Thyroid gland (tissue), 4 donors: Measurements from ENCODE around the gene CAMTA1. TPM values are rescaled to one million over a fixed set of nuclear protein-coding genes. Genes with fewer than 3 reads are reported as not detected.

Source experiments
- DNase-seq, 2 donors: peaks; one replicate each; pipeline ENCODE4 v3.0.0-alpha.2; 2019
- H3K27ac ChIP-seq, 3 donors: fragments of 200-600 bp; sonication (generic); 1 replicate in 2 of 3; 2 replicates in 1 of 3; pipeline ENCODE4 v1.5.1; 2016 to 2019; ENCODE audit warnings: mild to moderate bottlenecking in 1 of 3, moderate library complexity in 1 of 3
- H3K27me3 ChIP-seq: fragments of 200-600 bp; sonication (generic); one replicate; pipeline ENCODE4 v1.5.1; 2019
- H3K36me3 ChIP-seq, 2 donors: fragments of 200-600 bp; sonication (generic); one replicate each; pipeline ENCODE4 v1.5.1; 2016 to 2019
- H3K4me1 ChIP-seq, 2 donors: fragments of 200-600 bp; sonication (generic); one replicate each; pipeline ENCODE4 v1.5.1; 2017 to 2019
- H3K4me3 ChIP-seq, 3 donors: fragments of 200-600 bp; sonication (generic); replicated peaks in 1 of 3; 1 replicate in 2 of 3; 2 replicates in 1 of 3; pipeline ENCODE4 v1.5.1; 2016; ENCODE audit warnings: mild to moderate bottlenecking in 1 of 3
- H3K9me3 ChIP-seq: fragments of 200-600 bp; sonication (generic); one replicate; pipeline ENCODE4 v1.5.1; 2017
- POLR2A ChIP-seq, 2 donors: fragments of 450-650 bp; IDR thresholded peaks; one replicate each; pipeline ENCODE4 v1.6.1; 2017; ENCODE audit warnings: antibody characterized with exemption in 2 of 2, mild to moderate bottlenecking in 2 of 2, moderate library complexity in 1 of 2
- WGBS, 2 donors: methylation state at CpG; one replicate each; pipeline ENCODE4 v1.1.5; 2017; 5-methylcytosine and 5-hydroxymethylcytosine counted together
- intact Hi-C: fragments of 100-400 bp; cut with DNase I; formaldehyde crosslinking; loops from one replicate; pipeline ENCODE4 v1.15.1; 2023
- total RNA-seq, 4 donors: library from RNA; depleted of rRNA; stranded (reverse); fragments of >200 nt; gene quantifications; one replicate each; pipeline ENCODE4 v1.2.3, GENCODE V29; 2016
- TF ChIP-seq, protein P1 (sequence below), 6 experiments: fragments of 200-600 bp in 3 of 6; fragments of 450-650 bp in 3 of 6; sonication (generic) in 3 of 6; IDR thresholded peaks; one replicate each; pipeline ENCODE4 v1.5.1; 2016 to 2019; ENCODE audit warnings: antibody characterized with exemption in 6 of 6, mild to moderate bottlenecking in 2 of 6, inconsistent platforms in 1 of 6, moderate library complexity in 1 of 6

Gene CAMTA1
- total RNA-seq, 4 donors from 2014 or later = 63.9 to 124 (median 101) TPM

DNA sequence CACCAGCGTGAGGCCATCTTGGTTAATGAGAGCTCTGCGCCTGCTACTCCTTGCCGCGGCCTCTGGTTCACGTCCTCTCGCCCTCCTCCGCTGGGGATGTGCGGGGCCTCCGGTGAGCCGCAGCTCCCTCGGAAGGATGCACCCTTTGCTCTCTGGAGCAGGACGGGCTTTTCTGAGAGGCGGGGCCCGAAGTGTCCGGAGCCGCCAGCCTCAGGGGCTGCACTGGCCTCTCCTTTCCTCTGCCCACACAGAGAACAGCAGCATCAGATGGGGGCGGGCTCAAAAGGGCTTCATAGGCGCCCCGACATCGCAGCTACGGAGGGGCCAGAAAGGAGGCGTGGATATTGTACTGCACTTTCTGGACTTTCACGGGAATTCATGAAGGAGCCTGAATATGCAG is 284.7 kb downstream of the CAMTA1 start:
- intact Hi-C loops = loop anchor here (10.0 kb wide), 1 partner anchor 345 kb away; no protein-coding TSS in a partner anchor
- Histone ChIP-seq H3K9me3 (no peaks in the 10 kb centered on the region), H3K27me3 (no peaks in the 10 kb centered on the region), H3K27ac (no peak overlapping the region), H3K4me1 (peaks cover 0 to 3% of the 10 kb centered on the region in 2 donors), H3K4me3 (no peak overlapping the region), H3K36me3 (no peaks in the 10 kb centered on the region)
- WGBS, 2 donors = 7 to 9% methylated on average over 18 to 23 of the region's 23 CpGs
- no peak for TF ChIP-seq POLR2A (IDR thresholded peaks at IDR 0.05)
- TF ChIP-seq, protein P1, sequence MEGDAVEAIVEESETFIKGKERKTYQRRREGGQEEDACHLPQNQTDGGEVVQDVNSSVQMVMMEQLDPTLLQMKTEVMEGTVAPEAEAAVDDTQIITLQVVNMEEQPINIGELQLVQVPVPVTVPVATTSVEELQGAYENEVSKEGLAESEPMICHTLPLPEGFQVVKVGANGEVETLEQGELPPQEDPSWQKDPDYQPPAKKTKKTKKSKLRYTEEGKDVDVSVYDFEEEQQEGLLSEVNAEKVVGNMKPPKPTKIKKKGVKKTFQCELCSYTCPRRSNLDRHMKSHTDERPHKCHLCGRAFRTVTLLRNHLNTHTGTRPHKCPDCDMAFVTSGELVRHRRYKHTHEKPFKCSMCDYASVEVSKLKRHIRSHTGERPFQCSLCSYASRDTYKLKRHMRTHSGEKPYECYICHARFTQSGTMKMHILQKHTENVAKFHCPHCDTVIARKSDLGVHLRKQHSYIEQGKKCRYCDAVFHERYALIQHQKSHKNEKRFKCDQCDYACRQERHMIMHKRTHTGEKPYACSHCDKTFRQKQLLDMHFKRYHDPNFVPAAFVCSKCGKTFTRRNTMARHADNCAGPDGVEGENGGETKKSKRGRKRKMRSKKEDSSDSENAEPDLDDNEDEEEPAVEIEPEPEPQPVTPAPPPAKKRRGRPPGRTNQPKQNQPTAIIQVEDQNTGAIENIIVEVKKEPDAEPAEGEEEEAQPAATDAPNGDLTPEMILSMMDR (IDR thresholded peaks at IDR 0.05) = no peak
- no peak for DNase-seq

DNA sequence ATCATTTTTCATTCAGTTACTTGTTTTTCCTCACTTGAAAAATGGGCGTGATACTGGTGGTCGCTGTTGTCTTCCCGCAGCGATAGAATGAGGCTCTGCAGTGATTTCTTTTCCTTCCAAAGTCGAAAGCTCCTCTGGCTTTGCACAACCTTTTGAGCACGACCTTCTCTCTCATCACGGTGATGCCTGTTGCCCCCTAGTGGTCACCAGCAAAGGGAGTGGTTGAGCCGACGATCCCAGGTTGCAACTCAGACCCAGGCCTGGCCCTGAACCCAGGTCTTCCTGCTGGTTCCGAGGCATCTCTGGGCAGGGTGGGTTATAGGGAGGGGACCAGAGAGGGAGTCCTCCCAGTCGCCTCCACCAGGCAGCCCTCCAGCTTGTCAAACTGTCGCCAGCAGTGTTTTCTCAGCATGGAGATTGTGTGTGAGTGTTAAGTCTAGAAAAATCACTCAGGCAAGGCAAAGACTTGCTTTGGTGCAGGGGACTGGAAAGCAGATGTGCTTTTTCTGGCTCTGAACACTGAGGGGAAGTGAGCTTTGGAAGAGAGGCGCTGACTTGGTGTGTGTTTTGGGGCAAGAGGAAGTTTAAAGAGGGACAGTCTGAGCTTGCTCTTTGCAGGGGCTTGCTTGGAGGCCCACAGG is 285.3 kb downstream of the CAMTA1 start:
- no peaks in the 10 kb centered on the region for H3K36me3 ChIP-seq
- DNase-seq = peak; percentile 46 to 56
- TF ChIP-seq, protein P1 (IDR thresholded peaks at IDR 0.05) = peak; percentile 59 to 85 (median 64)
- no peak for TF ChIP-seq POLR2A (IDR thresholded peaks at IDR 0.05)
- H3K9me3 ChIP-seq = no peaks in the 10 kb centered on the region
- H3K27ac ChIP-seq = no peak overlapping the region
- intact Hi-C loops = no loop called here
- H3K4me1 ChIP-seq = peaks cover 0 to 3% of the 10 kb centered on the region in 2 donors
- H3K27me3 ChIP-seq = no peaks in the 10 kb centered on the region
- H3K4me3 ChIP-seq = no peak overlapping the region
- WGBS, 2 donors = 2 to 5% methylated on average over 8 to 13 of the region's 13 CpGs

DNA sequence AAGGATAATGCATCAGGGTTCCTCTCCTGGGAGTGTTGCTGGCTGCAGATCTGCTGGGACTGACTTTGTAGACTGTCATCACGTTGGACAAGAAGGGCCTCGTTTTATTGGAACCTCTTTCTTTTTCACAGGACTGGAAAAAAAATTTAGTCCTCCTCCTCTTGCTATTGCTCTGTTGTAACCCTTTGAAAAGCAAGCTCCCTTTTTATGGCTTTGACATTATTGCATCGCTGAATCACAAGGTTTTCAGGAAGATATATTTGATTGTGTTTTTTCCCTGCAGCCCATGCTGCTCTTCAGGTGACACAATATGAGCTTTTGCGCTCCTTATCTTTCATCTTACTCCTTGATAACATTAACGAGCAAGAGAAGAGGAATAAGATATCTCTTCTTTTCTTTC is 290.9 kb downstream of the CAMTA1 start:
- Histone ChIP-seq H3K27me3 (no peaks in the 10 kb centered on the region), H3K36me3 (no peaks in the 10 kb centered on the region), H3K4me1 (no peaks in the 10 kb centered on the region), H3K27ac (no peak overlapping the region), H3K4me3 (no peak overlapping the region), H3K9me3 (no peaks in the 10 kb centered on the region)
- intact Hi-C loops = no loop called here
- DNase-seq = no peak
- WGBS, 2 donors = 64 to 74% methylated on average over 5 of the region's 5 CpGs
- TF ChIP-seq, protein P1 (IDR thresholded peaks at IDR 0.05) = no peak
- no peak for TF ChIP-seq POLR2A (IDR thresholded peaks at IDR 0.05)

DNA sequence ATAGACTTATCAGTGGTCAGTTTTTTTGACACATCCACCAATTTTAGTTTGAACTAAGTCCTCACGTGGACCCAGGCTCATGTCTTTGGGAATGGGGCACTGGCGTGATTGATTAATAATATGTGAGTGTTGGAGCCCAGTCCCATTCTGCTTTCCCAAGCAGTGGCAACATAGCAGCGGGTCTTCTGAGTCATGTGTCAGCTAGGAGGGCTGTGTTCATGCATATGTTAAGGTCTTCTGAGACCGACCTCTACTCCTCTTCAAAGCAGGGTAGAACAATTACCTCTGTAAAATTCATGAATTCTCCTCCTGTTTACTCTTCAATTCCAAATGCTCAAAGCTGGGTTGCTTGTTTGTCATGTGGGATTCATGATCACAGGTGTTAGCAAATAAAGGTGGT is 291.3 kb downstream of the CAMTA1 start:
- no peak overlapping the region for H3K27ac ChIP-seq
- 72 to 76% methylated on average over 4 of the region's 4 CpGs for WGBS, 2 donors
- no peaks in the 10 kb centered on the region for H3K4me1 ChIP-seq
- H3K4me3 ChIP-seq = no peak overlapping the region
- intact Hi-C loops = no loop called here
- TF ChIP-seq POLR2A (IDR thresholded peaks at IDR 0.05) = no peak
- TF ChIP-seq, protein P1 (IDR thresholded peaks at IDR 0.05) = no peak
- no peaks in the 10 kb centered on the region for H3K9me3 ChIP-seq
- H3K36me3 ChIP-seq = no peaks in the 10 kb centered on the region
- no peak for DNase-seq
- H3K27me3 ChIP-seq = no peaks in the 10 kb centered on the region

DNA sequence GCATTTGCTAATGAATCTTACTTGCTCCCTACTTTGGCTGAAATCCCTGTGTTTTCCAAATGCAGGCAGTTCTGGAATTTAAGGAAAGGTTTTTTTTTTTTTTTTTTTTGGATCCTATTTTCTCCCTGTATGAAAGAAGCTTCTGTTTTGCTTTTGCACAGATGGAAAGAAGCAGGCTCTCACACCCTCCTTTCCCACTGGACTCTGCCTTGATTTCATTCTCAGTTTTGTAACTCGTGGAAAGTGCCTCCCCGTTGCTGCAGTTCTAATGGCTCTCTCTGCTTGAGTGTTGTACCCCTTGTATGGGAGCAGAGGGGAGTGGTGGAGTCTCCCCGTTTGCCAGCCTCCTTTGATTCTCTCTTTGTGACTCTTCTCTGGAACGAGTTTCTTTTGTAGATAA is 291.9 kb downstream of the CAMTA1 start:
- 64 to 66% methylated on average over 4 of the region's 4 CpGs for WGBS, 2 donors
- no peaks in the 10 kb centered on the region for H3K9me3 ChIP-seq
- TF ChIP-seq POLR2A (IDR thresholded peaks at IDR 0.05) = no peak
- TF ChIP-seq, protein P1 (IDR thresholded peaks at IDR 0.05) = no peak
- H3K4me3 ChIP-seq = no peak overlapping the region
- no peaks in the 10 kb centered on the region for H3K36me3 ChIP-seq
- no peak overlapping the region for H3K27ac ChIP-seq
- intact Hi-C loops = no loop called here
- DNase-seq = no peak
- no peaks in the 10 kb centered on the region for H3K27me3 ChIP-seq
- no peaks in the 10 kb centered on the region for H3K4me1 ChIP-seq
